Stimulated activated naive CD8-positive, alpha-beta T cell treated with anti-CD3 and anti-CD28 coated beads, Interleukin-15, amount 100 ng/mL, for 72 hours (primary cell): Measurements from ENCODE around the gene CADM3.

Source experiments
- ATAC-seq: fragments of 150-1000 bp; cut with Tn5 transposase; 2 replicates; pipeline ENCODE4 v1.10.0; 2021; ENCODE audit warnings: mild to moderate bottlenecking, moderate library complexity
- DNase-seq, 2 donors: peaks; one replicate each; pipeline ENCODE4 v3.0.0; 2021 to 2022
- H3K27ac Mint-ChIP-seq, 2 donors: one replicate each; pipeline ENCODE4 v1.8.0; 2022; ENCODE audit warnings: mild to moderate bottlenecking in 2 of 2, mixed read lengths in 2 of 2, moderate library complexity in 2 of 2
- H3K27me3 Mint-ChIP-seq: one replicate; pipeline ENCODE4 v1.8.0; 2022; ENCODE audit warnings: mixed read lengths
- H3K4me1 Mint-ChIP-seq: one replicate; pipeline ENCODE4 v1.8.0; 2022; ENCODE audit warnings: mild to moderate bottlenecking, mixed read lengths
- H3K4me3 Mint-ChIP-seq, 2 donors: one replicate each; pipeline ENCODE4 v1.8.0; 2022; ENCODE audit warnings: mild to moderate bottlenecking in 2 of 2, mixed read lengths in 2 of 2, moderate library complexity in 1 of 2
- H3K9me3 Mint-ChIP-seq, 2 donors: one replicate each; pipeline ENCODE4 v1.8.0; 2022; ENCODE audit warnings: mixed read lengths in 2 of 2

Gene CADM3

DNA sequence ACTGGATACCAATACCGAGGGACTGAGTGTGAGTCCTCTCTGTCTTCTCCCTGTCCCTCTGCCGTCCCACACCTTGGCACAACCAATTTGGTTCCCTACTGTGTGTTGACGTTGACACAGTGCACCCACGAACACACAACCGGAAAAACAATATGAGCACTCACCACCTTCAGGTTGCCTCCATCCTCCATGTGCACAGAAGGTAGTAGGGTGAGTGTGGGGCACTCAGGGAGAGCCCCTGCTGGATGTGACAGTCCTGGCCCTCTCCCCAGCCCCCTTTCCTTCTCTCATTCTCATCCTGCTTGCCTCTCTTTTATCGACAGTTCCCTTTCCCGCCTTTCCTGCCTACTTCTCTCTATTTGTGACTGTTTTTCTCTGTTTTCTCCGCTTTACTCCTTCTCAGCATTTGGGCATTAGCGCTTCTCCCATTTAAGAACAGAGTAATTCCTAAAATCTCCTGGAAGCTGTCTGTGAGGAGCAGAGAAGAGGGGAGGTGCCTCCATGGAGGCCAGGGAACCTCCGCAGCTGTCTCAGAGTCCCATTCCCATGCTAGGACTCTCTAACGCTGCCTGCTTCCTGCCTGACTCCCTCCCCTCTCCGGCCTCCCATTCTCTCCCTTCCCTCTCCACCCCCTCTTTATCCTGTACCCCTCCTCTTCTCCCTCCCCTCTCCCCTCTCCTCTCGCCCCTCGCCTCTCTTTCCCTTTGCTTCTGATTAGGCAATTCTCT, 16.4 kb downstream of the CADM3 start:
- H3K4me1 Mint-ChIP-seq: peaks cover 14% of the 10 kb centered on the region
- no peaks in the 10 kb centered on the region for H3K9me3 Mint-ChIP-seq
- DNase-seq: no peak
- H3K27me3 Mint-ChIP-seq: peaks cover 78% of the 10 kb centered on the region
- H3K27ac Mint-ChIP-seq: no peak overlapping the region
- no peak overlapping the region for H3K4me3 Mint-ChIP-seq
- ATAC-seq: peak; percentile 18

DNA sequence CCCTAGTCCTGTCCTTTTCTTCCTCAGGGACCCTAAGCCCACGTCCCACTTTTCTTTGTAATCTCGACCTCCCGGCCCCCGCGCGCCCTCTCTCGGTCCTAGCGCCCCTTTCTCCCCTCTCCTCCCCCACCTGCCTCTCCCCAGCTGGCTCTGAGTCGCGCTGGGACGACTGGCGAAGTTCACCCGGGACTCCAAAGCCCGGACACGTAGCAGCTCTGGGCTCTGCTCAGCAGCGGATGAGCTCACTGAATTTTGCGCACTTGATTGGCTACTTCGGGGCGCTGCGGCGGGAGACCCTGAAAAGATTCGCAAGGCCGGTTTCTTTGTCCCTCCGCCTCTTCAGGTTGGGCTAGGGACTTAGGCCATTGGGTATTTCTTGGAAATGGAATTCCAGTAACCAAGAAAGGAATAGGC, 17.0 kb downstream of the CADM3 start:
- Mint-ChIP-seq H3K27me3 (peaks cover 74% of the 10 kb centered on the region), H3K27ac (no peak overlapping the region), H3K9me3 (no peaks in the 10 kb centered on the region), H3K4me1 (peaks cover 14% of the 10 kb centered on the region), H3K4me3 (peak overlapping the region in 1 of 2 donors; percentile 41)
- no peak for ATAC-seq
- no peak for DNase-seq

DNA sequence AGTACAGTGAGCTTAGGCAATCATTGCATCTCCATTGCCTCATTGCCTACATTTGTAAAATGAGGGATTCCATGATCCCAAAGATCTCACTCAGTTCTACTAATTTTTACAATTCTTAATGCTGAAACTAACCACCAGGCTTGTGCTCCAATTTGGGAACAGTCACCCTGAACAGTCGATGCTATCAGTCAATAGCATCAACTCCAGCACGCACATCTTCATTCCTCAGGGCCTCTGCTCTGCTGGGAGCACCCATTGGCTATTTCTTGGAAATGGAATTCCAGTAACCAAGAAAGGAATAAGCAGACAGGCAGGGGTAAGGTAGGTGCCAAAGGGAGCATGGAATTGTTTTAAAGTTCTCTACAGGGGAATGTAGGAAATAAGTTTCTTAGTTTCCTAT, 19.0 kb downstream of the CADM3 start:
- no peak for DNase-seq
- Mint-ChIP-seq H3K27ac (no peak overlapping the region), H3K4me3 (no peak overlapping the region), H3K4me1 (peaks cover 14% of the 10 kb centered on the region), H3K27me3 (peaks cover 75% of the 10 kb centered on the region), H3K9me3 (no peaks in the 10 kb centered on the region)
- ATAC-seq: no peak

DNA sequence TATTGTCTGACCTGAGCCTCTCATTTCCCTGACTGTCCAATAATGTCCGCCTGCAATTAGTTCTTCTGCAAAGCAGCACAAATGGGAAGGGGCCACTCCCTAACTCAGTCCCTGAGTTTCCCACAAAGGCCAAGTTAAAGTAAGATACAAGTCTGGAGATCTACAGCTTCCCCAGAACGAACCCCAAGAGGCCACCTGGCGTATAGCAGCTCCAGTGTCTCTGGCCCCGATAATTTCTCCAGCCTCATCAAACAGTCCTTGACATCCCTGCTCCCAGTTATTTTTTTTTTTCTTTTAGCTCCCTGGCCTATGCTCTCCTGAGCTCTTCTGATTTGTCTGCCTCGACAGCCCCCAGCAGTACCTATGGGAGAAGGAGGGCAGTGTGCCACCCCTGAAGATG, 25.1 kb downstream of the CADM3 start:
- ATAC-seq (no peak), DNase-seq (no peak)
- H3K27me3 Mint-ChIP-seq: peaks cover 46% of the 10 kb centered on the region
- H3K4me3 Mint-ChIP-seq: no peak overlapping the region
- H3K27ac Mint-ChIP-seq: no peak overlapping the region
- peaks cover 26% of the 10 kb centered on the region for H3K4me1 Mint-ChIP-seq
- H3K9me3 Mint-ChIP-seq: no peaks in the 10 kb centered on the region

DNA sequence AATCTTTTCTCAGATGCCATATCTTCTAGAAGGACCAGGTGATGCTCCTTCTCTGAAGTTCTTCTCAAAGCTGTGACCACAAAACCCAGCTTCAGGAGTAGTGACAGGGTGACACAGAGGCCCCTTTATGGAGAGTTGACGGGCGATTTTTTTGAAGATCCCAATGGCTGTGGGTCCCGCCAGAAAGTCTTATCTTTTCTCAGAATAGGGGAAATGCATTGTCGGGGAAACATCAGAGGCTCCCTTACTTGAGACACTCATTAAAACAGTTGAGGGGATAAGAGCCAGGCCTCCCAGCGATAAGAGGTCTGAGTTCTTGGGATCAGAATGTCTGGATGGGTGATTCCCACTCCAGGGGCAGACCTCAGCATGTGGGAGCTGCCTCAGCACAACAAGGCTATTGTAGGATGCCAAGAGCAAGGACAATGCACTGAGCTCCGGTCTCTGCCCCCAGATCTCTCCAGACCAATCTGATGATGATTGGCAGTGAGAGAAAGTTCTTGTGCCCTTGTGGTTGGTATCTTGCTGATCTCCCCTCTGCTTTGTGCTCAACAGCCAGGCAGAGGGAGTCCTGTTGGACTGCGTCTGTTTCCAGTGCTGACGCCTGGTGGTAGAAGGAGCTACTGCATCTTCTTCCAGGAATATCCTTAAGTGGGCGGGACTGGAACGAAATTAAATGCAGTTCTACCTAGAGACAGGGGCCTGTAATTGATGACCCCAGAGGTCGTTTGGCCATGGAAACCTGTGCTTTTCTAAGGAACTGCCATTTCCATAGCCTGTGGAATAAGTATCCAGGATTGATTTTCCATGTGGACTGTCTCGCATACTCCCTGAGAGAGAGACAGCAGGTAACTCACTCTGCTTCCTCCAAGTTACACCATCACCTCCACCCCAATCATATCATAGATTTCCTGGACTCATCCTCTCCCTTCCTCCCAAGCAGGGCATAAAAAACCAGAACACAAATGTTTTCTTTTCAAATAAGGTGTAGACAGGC, 26.4 kb downstream of the CADM3 start:
- Mint-ChIP-seq H3K4me1 (peaks cover 38% of the 10 kb centered on the region), H3K27ac (no peak overlapping the region), H3K4me3 (no peak overlapping the region), H3K27me3 (peaks cover 51% of the 10 kb centered on the region), H3K9me3 (no peaks in the 10 kb centered on the region)
- peak; percentile 43 to 55 for DNase-seq
- ATAC-seq: peak; percentile 67

DNA sequence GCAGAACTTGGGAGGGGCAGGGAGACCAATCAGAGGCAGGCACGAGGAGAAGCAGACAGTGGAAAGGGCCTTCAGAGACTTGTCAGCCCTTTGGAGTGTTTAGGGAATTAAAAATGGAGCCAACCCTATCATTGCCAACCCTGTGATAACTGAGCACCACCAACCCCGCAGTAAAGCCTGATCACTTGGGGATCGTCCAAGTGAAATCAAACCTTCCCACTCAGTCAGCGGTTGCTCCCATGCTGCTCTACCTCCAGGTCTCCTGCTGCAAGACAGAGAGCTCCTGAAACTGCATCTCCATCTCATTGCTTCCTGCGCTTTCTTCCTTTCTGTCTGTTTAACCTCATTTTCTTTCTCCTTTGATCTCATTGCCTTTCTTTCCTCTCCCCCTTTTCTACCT, 28.5 kb downstream of the CADM3 start:
- DNase-seq (no peak), ATAC-seq (no peak)
- H3K4me1 Mint-ChIP-seq: peaks cover 48% of the 10 kb centered on the region
- no peaks in the 10 kb centered on the region for H3K9me3 Mint-ChIP-seq
- peaks cover 57% of the 10 kb centered on the region for H3K27me3 Mint-ChIP-seq
- H3K27ac Mint-ChIP-seq: no peak overlapping the region
- H3K4me3 Mint-ChIP-seq: no peak overlapping the region

DNA sequence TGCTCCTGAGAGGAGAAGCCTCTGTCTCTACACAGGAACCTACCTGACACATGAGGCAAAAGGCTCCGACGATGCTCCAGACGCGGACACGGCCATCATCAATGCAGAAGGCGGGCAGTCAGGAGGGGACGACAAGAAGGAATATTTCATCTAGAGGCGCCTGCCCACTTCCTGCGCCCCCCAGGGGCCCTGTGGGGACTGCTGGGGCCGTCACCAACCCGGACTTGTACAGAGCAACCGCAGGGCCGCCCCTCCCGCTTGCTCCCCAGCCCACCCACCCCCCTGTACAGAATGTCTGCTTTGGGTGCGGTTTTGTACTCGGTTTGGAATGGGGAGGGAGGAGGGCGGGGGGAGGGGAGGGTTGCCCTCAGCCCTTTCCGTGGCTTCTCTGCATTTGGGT, 29.4 kb downstream of the CADM3 start:
- peaks cover 65% of the 10 kb centered on the region for H3K27me3 Mint-ChIP-seq
- peak; percentile 11 for ATAC-seq
- peaks cover 48% of the 10 kb centered on the region for H3K4me1 Mint-ChIP-seq
- no peak for DNase-seq
- H3K27ac Mint-ChIP-seq: peak overlapping the region in 1 of 2 donors; percentile 46
- no peaks in the 10 kb centered on the region for H3K9me3 Mint-ChIP-seq
- peak overlapping the region; percentile 0 to 13 for H3K4me3 Mint-ChIP-seq

DNA sequence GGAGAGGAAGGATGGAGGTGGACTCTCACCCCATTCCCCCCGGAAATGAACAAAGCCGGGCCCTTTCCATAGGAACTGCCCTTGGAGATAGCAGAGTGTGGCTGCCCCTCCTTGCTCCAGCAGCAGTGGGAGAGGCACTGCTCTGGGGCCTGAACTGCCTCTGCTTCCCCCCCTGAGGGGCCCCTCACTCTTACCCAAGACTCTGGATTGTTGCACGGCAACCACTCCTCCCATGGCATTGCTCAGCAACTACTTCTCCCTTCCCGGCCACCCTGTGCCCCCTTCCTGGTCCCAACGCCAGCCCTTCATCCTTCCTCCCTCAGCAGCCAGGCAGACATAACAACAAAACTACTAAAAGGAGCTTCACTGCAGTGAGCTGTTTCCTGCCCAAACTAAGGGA, 30.2 kb downstream of the CADM3 start:
- ATAC-seq (no peak), DNase-seq (no peak)
- no peak overlapping the region for H3K4me3 Mint-ChIP-seq
- peaks cover 72% of the 10 kb centered on the region for H3K27me3 Mint-ChIP-seq
- no peak overlapping the region for H3K27ac Mint-ChIP-seq
- no peaks in the 10 kb centered on the region for H3K9me3 Mint-ChIP-seq
- peaks cover 53% of the 10 kb centered on the region for H3K4me1 Mint-ChIP-seq

DNA sequence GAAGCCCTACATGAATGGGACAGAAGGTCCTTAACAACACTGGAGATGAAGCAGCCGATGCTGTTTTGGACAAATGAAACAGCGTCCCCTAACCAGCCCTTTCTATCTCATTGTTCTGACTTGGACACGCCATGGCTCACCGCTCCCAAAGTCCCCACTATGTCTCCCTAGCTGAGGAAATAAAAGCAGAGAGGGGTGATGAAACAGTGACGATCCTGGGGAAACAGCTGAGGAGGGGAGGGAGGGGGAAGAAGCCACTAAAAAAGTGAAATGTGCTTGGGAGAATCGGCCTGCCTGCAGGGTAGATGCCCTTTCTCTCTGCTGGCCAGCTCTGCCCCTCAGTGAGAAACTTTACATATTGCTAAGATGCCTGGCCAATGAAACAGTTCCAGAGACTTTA, 32.2 kb downstream of the CADM3 start:
- Mint-ChIP-seq H3K9me3 (no peaks in the 10 kb centered on the region), H3K4me1 (peaks cover 63% of the 10 kb centered on the region), H3K27ac (no peak overlapping the region), H3K4me3 (no peak overlapping the region), H3K27me3 (peaks cover 85% of the 10 kb centered on the region)
- DNase-seq: no peak
- no peak for ATAC-seq

DNA sequence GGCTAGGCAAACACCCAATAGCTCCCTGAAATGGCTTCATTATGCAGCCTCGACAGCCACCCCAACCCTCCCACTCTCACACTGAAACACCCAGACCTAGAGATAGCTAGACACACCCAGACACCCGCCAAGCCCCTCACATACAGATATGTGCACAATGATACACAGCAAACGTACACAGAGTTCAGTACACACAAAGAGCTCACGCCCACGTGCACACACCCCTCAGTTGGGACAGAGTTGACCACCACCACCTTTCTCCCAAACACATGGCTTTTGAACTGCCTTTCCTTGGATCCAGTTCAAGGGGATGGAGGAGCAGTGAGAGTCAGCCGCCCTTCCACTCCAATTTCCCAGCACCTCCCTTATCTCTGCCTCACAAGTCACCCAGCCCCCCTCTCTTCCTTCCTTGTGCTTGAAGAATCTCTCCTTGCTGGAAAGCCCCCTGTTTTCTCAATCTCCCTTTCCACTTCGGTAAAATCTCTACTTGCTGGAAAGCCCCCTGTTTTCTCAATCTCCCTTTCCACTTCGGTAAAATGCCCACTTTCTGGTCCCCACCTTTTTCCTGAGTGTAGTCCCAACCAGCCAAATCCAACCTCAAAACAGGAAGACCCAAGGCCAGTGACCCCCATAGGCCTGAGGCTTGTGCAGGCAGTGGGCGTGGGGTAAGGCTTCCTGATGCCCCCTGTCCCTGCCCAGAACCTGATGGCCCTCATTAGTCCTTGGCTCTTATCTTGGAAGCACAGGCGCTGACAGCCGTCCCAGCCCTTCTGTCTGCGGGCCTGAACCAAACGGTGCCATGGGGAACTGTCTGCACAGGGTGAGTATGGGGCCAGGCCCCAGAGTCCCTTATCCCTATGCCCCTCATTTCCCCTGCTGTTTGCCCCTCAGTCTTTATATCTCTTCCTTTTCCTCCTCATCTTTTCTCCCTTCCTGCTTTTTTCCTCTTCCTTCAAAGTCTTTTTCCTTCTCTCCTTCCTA, 33.0 kb downstream of the CADM3 start, which contains the start of gene ACKR1:
ACKR1 (plus strand) TSS at position 715 of the 981 bp plus-strand sequence; CDS start at position 800, 85 bp downstream.
- Mint-ChIP-seq H3K27me3 (peaks cover 91% of the 10 kb centered on the region), H3K4me3 (peak within 1 kb of the TSS in 1 of 2 donors; percentile 18), H3K4me1 (peaks cover 64% of the 10 kb centered on the region), H3K27ac (peak within 1 kb of the TSS in 1 of 2 donors; percentile 44), H3K9me3 (no peaks in the 10 kb centered on the region)
- DNase-seq (no peak), ATAC-seq (no peak)

DNA sequence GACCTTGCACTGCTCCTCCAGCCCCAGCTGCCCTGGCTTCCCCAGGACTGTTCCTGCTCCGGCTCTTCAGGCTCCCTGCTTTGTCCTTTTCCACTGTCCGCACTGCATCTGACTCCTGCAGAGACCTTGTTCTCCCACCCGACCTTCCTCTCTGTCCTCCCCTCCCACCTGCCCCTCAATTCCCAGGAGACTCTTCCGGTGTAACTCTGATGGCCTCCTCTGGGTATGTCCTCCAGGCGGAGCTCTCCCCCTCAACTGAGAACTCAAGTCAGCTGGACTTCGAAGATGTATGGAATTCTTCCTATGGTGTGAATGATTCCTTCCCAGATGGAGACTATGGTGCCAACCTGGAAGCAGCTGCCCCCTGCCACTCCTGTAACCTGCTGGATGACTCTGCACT, 33.8 kb downstream of the CADM3 start:
- ATAC-seq: no peak
- Mint-ChIP-seq H3K27ac (no peak overlapping the region), H3K27me3 (peaks cover 91% of the 10 kb centered on the region), H3K4me1 (peaks cover 61% of the 10 kb centered on the region), H3K4me3 (peak overlapping the region in 1 of 2 donors; percentile 18), H3K9me3 (no peaks in the 10 kb centered on the region)
- DNase-seq: no peak

DNA sequence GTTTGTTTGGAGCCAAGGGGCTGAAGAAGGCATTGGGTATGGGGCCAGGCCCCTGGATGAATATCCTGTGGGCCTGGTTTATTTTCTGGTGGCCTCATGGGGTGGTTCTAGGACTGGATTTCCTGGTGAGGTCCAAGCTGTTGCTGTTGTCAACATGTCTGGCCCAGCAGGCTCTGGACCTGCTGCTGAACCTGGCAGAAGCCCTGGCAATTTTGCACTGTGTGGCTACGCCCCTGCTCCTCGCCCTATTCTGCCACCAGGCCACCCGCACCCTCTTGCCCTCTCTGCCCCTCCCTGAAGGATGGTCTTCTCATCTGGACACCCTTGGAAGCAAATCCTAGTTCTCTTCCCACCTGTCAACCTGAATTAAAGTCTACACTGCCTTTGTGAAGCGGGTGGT, 34.7 kb downstream of the CADM3 start:
- no peaks in the 10 kb centered on the region for H3K9me3 Mint-ChIP-seq
- H3K4me1 Mint-ChIP-seq: peaks cover 52% of the 10 kb centered on the region
- ATAC-seq (no peak), DNase-seq (no peak)
- H3K27me3 Mint-ChIP-seq: peaks cover 91% of the 10 kb centered on the region
- peak overlapping the region in 1 of 2 donors; percentile 28 for H3K27ac Mint-ChIP-seq
- H3K4me3 Mint-ChIP-seq: no peak overlapping the region

DNA sequence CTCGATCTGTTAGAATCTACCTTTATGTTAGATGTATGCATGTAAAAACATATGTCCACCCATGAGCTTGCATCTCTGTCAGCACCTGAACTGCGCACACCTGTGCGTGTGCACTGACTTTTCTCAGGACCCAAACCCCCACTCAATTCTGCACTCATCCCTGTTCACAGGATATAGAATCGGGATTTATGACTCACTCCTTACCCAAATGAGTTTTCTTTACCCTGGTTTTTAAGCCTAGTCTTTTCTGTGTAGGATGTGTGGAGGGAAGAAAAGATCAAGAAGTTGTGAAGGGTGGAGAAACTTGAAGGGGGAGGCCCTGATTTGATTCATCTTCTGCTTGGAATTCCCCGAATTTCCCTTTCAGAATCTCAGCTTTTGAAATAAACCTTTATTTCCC, 35.7 kb downstream of the CADM3 start:
- peak overlapping the region in 1 of 2 donors; percentile 72 for H3K27ac Mint-ChIP-seq
- no peak for DNase-seq
- peaks cover 91% of the 10 kb centered on the region for H3K27me3 Mint-ChIP-seq
- H3K4me3 Mint-ChIP-seq: no peak overlapping the region
- no peaks in the 10 kb centered on the region for H3K9me3 Mint-ChIP-seq
- peaks cover 48% of the 10 kb centered on the region for H3K4me1 Mint-ChIP-seq
- no peak for ATAC-seq

DNA sequence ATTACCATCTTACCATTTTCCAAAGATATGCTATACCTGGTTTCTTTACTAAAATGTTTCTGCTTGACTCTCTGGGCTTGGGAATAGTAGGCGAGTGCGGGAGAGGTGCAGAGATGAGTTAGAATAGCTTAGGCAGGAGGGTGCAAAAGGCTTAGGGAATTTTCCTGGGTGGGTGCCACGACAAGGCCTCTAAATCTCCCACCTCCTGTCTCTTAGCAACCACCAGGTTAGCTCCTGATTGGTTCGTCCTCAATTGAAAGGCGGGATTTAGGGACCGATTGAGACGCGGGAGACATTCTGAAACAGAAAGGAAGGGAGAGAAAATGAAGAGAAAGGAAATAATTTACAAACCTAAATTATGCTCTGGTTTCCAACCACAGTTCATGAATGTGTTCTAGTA, 36.4 kb downstream of the CADM3 start:
- Mint-ChIP-seq H3K9me3 (no peaks in the 10 kb centered on the region), H3K27ac (no peak overlapping the region), H3K27me3 (peaks cover 91% of the 10 kb centered on the region), H3K4me1 (peaks cover 42% of the 10 kb centered on the region), H3K4me3 (no peak overlapping the region)
- ATAC-seq: no peak
- no peak for DNase-seq
